GM23338 (cell line): Measurements from ENCODE around the gene SSH2. TPM values are rescaled to one million over a fixed set of nuclear protein-coding genes. Genes with fewer than 3 reads are reported as not detected.

ENCODE experiments used
- ATAC-seq: fragments of 200-7000 bp; cut with Tn5 transposase; 3 replicates; pipeline ENCODE4 v1.9.1; 2020
- DNase-seq: peaks from one replicate; pipeline ENCODE4 v3.0.0-alpha.2; 2015; ENCODE audit warnings: low spot score
- H2AFZ ChIP-seq: fragments of 200-600 bp; sonication (generic); 2 replicates; pipeline ENCODE4 v1.8.0; 2016; ENCODE audit warnings: antibody characterized with exemption, mild to moderate bottlenecking, moderate library complexity
- H3F3A ChIP-seq: fragments of 200-600 bp; sonication (generic); replicated peaks from 2 replicates; pipeline ENCODE4 v1.8.0; 2017; ENCODE audit warnings: antibody characterized with exemption, mixed run types, low read depth
- H3K27ac ChIP-seq: fragments of 200-600 bp; sonication (generic); 2 replicates; pipeline ENCODE4 v1.6.1; 2016; ENCODE audit warnings: low read depth
- H3K27me3 ChIP-seq: fragments of 200-600 bp; sonication (generic); 2 replicates; pipeline ENCODE4 v1.8.0; 2016; ENCODE audit warnings: mild to moderate bottlenecking, mixed run types, moderate library complexity; ENCODE audit not compliant: insufficient read depth
- H3K36me3 ChIP-seq: fragments of 200-600 bp; sonication (generic); 2 replicates; pipeline ENCODE4 v1.8.0; 2016; ENCODE audit warnings: mild to moderate bottlenecking; ENCODE audit not compliant: insufficient read depth
- H3K4me1 ChIP-seq: fragments of 200-600 bp; sonication (generic); 2 replicates; pipeline ENCODE4 v1.8.0; 2016; ENCODE audit warnings: mild to moderate bottlenecking, moderate library complexity; ENCODE audit not compliant: insufficient read depth
- H3K4me2 ChIP-seq: fragments of 200-600 bp; sonication (generic); 2 replicates; pipeline ENCODE4 v1.7.1; 2017; ENCODE audit warnings: mixed run types
- H3K4me3 ChIP-seq: fragments of 200-600 bp; sonication (generic); 2 replicates; pipeline ENCODE4 v1.6.1; 2016; ENCODE audit warnings: mixed run types
- H3K79me2 ChIP-seq: fragments of 200-600 bp; sonication (generic); replicated peaks from 2 replicates; pipeline ENCODE4 v1.8.0; 2017; ENCODE audit warnings: mild to moderate bottlenecking; ENCODE audit not compliant: insufficient read depth
- H3K9me2 ChIP-seq: fragments of 200-600 bp; sonication (generic); 2 replicates; pipeline ENCODE4 v1.8.0; 2017; ENCODE audit not compliant: insufficient read depth
- H4K20me1 ChIP-seq: fragments of 200-600 bp; sonication (generic); replicated peaks from 2 replicates; pipeline ENCODE4 v1.8.0; 2017; ENCODE audit warnings: mild to moderate bottlenecking; ENCODE audit not compliant: insufficient read depth
- H3K27ac Mint-ChIP-seq: 2 replicates; pipeline ENCODE4 v1.8.0; 2020; ENCODE audit warnings: inconsistent platforms, mild to moderate bottlenecking, moderate library complexity, mixed read lengths
- H3K27me3 Mint-ChIP-seq: 3 replicates; pipeline ENCODE4 v1.8.0; 2022; ENCODE audit warnings: low read depth, mild to moderate bottlenecking, moderate library complexity, mixed read lengths, inconsistent platforms; ENCODE audit not compliant: insufficient read depth, poor library complexity
- H3K36me3 Mint-ChIP-seq: 3 replicates; pipeline ENCODE4 v1.8.0; 2021; ENCODE audit warnings: low read depth, mild to moderate bottlenecking, inconsistent platforms, moderate library complexity, mixed read lengths
- H3K4me1 Mint-ChIP-seq: 3 replicates; pipeline ENCODE4 v1.8.0; 2020; ENCODE audit warnings: mild to moderate bottlenecking, inconsistent platforms, mixed read lengths
- H3K4me3 Mint-ChIP-seq: 3 replicates; pipeline ENCODE4 v1.8.0; 2021; ENCODE audit warnings: moderate library complexity, mild to moderate bottlenecking, inconsistent platforms, mixed read lengths
- H3K9me3 Mint-ChIP-seq: 3 replicates; pipeline ENCODE4 v1.8.0; 2020; ENCODE audit warnings: moderate library complexity, mild to moderate bottlenecking, inconsistent platforms, mixed read lengths
- CREB1 ChIP-seq: fragments of 250-450 bp; sonication (Bioruptor Pico); IDR thresholded peaks from 2 replicates; pipeline ENCODE4 v1.5.0; 2020; ENCODE audit warnings: low read depth, mild to moderate bottlenecking, moderate library complexity
- EZH2 ChIP-seq: fragments of 200-600 bp; sonication (generic); IDR thresholded peaks from one replicate; pipeline ENCODE4 v1.8.0; 2017; ENCODE audit warnings: antibody characterized with exemption, mild to moderate bottlenecking, low read depth; ENCODE audit not compliant: unreplicated experiment
- EZH2phosphoT487 ChIP-seq: fragments of 200-600 bp; sonication (generic); IDR thresholded peaks from one replicate; pipeline ENCODE4 v1.8.1; 2018; ENCODE audit warnings: antibody characterized with exemption; ENCODE audit not compliant: unreplicated experiment
- JUNB ChIP-seq: IDR thresholded peaks from one replicate; pipeline ENCODE4 v1.6.1; 2016; ENCODE audit warnings: antibody characterized with exemption; ENCODE audit not compliant: unreplicated experiment
- NANOG ChIP-seq: IDR thresholded peaks from 2 replicates; pipeline ENCODE4 v1.6.1; 2016; ENCODE audit warnings: antibody characterized with exemption, borderline replicate concordance
- POLR2AphosphoS5 ChIP-seq: IDR thresholded peaks from 2 replicates; pipeline ENCODE4 v1.6.1; 2016; ENCODE audit warnings: antibody characterized with exemption, low read depth
- STAT1 ChIP-seq: IDR thresholded peaks from one replicate; pipeline ENCODE4 v1.6.1; 2016; ENCODE audit warnings: antibody characterized with exemption; ENCODE audit not compliant: unreplicated experiment
- ZNF114 ChIP-seq: fragments of 250-450 bp; sonication (Bioruptor Pico); IDR thresholded peaks from 2 replicates; pipeline ENCODE4 v1.5.0; 2020; ENCODE audit warnings: mild to moderate bottlenecking, moderate library complexity
- ZNF331 ChIP-seq: fragments of 250-450 bp; sonication (Bioruptor Pico); IDR thresholded peaks from 2 replicates; pipeline ENCODE4 v1.5.0; 2020; ENCODE audit warnings: low read depth, mild to moderate bottlenecking, moderate library complexity
- polyA plus RNA-seq: library from polyadenylated mRNA; unstranded; fragments of >200 nt; fragmentation: Nextera tagmentation; extraction: Ambion mirVana; gene quantifications from 2 replicates; pipeline ENCODE4 v1.2.1, GENCODE V29; 2016
- total RNA-seq: library from RNA; depleted of rRNA; stranded (reverse); fragments of >200 nt; shearing (Covaris generic); gene quantifications from 2 replicates; pipeline ENCODE4 v1.2.3, GENCODE V29; 2014
- TF ChIP-seq, protein P1 (sequence below): IDR thresholded peaks from 2 replicates; pipeline ENCODE4 v1.6.1; 2016; ENCODE audit warnings: antibody characterized with exemption
- TF ChIP-seq, protein P2 (sequence below): IDR thresholded peaks from one replicate; pipeline ENCODE4 v1.6.1; 2018; ENCODE audit warnings: antibody characterized with exemption; ENCODE audit not compliant: unreplicated experiment
- TF ChIP-seq, protein P3 (sequence below), 2 experiments: fragments of 200-600 bp in 1 of 2; sonication (generic) in 1 of 2; conservative IDR thresholded peaks; 2 replicates each; pipeline versions ENCODE4 v1.5.1 to v1.6.1; 2016 to 2017; ENCODE audit warnings: antibody characterized with exemption in 2 of 2, low read depth in 2 of 2, mild to moderate bottlenecking in 2 of 2, moderate library complexity in 1 of 2
- TF ChIP-seq, protein P4 (sequence below): fragments of 250-450 bp; sonication (Bioruptor Pico); IDR thresholded peaks from 2 replicates; pipeline ENCODE4 v1.5.0; 2020; ENCODE audit warnings: mild to moderate bottlenecking, moderate library complexity

The SSH2 gene
- total and polyA plus RNA-seq, 2 experiments from 2014 or later: 9.9 to 12.1 TPM

DNA sequence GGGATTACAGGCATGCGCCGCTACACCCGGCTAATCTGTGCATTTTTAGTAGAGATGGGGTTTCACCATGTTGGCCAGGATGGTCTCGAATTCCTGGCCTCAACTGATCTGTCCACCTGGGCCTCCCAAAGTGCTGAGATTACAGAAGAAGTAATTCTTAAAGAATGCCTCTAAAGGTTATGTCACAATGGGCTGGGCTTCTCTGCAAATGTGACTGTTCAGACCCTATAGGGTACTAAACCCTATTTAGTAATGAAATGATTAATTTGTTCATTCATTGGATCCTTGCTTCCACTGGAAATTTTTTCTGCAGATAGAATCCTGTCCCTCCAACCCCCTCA lies 198.5 kb downstream of the SSH2 start:
- no peak for ATAC-seq
- no peaks in the 10 kb centered on the region for H3F3A ChIP-seq
- peaks cover 2% of the 10 kb centered on the region; the same call in 1 of the 3 replicates for H3K36me3 Mint-ChIP-seq
- no peak for TF ChIP-seq EZH2
- TF ChIP-seq CREB1 (CRISPR knock-in tag): no peak
- TF ChIP-seq, protein P1, sequence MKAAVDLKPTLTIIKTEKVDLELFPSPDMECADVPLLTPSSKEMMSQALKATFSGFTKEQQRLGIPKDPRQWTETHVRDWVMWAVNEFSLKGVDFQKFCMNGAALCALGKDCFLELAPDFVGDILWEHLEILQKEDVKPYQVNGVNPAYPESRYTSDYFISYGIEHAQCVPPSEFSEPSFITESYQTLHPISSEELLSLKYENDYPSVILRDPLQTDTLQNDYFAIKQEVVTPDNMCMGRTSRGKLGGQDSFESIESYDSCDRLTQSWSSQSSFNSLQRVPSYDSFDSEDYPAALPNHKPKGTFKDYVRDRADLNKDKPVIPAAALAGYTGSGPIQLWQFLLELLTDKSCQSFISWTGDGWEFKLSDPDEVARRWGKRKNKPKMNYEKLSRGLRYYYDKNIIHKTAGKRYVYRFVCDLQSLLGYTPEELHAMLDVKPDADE: no peak
- TF ChIP-seq NANOG: no peak
- TF ChIP-seq, protein P2, sequence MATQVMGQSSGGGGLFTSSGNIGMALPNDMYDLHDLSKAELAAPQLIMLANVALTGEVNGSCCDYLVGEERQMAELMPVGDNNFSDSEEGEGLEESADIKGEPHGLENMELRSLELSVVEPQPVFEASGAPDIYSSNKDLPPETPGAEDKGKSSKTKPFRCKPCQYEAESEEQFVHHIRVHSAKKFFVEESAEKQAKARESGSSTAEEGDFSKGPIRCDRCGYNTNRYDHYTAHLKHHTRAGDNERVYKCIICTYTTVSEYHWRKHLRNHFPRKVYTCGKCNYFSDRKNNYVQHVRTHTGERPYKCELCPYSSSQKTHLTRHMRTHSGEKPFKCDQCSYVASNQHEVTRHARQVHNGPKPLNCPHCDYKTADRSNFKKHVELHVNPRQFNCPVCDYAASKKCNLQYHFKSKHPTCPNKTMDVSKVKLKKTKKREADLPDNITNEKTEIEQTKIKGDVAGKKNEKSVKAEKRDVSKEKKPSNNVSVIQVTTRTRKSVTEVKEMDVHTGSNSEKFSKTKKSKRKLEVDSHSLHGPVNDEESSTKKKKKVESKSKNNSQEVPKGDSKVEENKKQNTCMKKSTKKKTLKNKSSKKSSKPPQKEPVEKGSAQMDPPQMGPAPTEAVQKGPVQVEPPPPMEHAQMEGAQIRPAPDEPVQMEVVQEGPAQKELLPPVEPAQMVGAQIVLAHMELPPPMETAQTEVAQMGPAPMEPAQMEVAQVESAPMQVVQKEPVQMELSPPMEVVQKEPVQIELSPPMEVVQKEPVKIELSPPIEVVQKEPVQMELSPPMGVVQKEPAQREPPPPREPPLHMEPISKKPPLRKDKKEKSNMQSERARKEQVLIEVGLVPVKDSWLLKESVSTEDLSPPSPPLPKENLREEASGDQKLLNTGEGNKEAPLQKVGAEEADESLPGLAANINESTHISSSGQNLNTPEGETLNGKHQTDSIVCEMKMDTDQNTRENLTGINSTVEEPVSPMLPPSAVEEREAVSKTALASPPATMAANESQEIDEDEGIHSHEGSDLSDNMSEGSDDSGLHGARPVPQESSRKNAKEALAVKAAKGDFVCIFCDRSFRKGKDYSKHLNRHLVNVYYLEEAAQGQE: no peak
- TF ChIP-seq, protein P3, sequence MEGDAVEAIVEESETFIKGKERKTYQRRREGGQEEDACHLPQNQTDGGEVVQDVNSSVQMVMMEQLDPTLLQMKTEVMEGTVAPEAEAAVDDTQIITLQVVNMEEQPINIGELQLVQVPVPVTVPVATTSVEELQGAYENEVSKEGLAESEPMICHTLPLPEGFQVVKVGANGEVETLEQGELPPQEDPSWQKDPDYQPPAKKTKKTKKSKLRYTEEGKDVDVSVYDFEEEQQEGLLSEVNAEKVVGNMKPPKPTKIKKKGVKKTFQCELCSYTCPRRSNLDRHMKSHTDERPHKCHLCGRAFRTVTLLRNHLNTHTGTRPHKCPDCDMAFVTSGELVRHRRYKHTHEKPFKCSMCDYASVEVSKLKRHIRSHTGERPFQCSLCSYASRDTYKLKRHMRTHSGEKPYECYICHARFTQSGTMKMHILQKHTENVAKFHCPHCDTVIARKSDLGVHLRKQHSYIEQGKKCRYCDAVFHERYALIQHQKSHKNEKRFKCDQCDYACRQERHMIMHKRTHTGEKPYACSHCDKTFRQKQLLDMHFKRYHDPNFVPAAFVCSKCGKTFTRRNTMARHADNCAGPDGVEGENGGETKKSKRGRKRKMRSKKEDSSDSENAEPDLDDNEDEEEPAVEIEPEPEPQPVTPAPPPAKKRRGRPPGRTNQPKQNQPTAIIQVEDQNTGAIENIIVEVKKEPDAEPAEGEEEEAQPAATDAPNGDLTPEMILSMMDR (conservative IDR thresholded peaks at IDR 0.05; ENCODE audit: low read depth in 2 of 2): no peak
- no peak for TF ChIP-seq ZNF114 (CRISPR knock-in tag)
- TF ChIP-seq STAT1: no peak
- no peak for TF ChIP-seq EZH2phosphoT487
- no peak for TF ChIP-seq POLR2AphosphoS5
- no peak for TF ChIP-seq ZNF331 (CRISPR knock-in tag)
- TF ChIP-seq, protein P4, sequence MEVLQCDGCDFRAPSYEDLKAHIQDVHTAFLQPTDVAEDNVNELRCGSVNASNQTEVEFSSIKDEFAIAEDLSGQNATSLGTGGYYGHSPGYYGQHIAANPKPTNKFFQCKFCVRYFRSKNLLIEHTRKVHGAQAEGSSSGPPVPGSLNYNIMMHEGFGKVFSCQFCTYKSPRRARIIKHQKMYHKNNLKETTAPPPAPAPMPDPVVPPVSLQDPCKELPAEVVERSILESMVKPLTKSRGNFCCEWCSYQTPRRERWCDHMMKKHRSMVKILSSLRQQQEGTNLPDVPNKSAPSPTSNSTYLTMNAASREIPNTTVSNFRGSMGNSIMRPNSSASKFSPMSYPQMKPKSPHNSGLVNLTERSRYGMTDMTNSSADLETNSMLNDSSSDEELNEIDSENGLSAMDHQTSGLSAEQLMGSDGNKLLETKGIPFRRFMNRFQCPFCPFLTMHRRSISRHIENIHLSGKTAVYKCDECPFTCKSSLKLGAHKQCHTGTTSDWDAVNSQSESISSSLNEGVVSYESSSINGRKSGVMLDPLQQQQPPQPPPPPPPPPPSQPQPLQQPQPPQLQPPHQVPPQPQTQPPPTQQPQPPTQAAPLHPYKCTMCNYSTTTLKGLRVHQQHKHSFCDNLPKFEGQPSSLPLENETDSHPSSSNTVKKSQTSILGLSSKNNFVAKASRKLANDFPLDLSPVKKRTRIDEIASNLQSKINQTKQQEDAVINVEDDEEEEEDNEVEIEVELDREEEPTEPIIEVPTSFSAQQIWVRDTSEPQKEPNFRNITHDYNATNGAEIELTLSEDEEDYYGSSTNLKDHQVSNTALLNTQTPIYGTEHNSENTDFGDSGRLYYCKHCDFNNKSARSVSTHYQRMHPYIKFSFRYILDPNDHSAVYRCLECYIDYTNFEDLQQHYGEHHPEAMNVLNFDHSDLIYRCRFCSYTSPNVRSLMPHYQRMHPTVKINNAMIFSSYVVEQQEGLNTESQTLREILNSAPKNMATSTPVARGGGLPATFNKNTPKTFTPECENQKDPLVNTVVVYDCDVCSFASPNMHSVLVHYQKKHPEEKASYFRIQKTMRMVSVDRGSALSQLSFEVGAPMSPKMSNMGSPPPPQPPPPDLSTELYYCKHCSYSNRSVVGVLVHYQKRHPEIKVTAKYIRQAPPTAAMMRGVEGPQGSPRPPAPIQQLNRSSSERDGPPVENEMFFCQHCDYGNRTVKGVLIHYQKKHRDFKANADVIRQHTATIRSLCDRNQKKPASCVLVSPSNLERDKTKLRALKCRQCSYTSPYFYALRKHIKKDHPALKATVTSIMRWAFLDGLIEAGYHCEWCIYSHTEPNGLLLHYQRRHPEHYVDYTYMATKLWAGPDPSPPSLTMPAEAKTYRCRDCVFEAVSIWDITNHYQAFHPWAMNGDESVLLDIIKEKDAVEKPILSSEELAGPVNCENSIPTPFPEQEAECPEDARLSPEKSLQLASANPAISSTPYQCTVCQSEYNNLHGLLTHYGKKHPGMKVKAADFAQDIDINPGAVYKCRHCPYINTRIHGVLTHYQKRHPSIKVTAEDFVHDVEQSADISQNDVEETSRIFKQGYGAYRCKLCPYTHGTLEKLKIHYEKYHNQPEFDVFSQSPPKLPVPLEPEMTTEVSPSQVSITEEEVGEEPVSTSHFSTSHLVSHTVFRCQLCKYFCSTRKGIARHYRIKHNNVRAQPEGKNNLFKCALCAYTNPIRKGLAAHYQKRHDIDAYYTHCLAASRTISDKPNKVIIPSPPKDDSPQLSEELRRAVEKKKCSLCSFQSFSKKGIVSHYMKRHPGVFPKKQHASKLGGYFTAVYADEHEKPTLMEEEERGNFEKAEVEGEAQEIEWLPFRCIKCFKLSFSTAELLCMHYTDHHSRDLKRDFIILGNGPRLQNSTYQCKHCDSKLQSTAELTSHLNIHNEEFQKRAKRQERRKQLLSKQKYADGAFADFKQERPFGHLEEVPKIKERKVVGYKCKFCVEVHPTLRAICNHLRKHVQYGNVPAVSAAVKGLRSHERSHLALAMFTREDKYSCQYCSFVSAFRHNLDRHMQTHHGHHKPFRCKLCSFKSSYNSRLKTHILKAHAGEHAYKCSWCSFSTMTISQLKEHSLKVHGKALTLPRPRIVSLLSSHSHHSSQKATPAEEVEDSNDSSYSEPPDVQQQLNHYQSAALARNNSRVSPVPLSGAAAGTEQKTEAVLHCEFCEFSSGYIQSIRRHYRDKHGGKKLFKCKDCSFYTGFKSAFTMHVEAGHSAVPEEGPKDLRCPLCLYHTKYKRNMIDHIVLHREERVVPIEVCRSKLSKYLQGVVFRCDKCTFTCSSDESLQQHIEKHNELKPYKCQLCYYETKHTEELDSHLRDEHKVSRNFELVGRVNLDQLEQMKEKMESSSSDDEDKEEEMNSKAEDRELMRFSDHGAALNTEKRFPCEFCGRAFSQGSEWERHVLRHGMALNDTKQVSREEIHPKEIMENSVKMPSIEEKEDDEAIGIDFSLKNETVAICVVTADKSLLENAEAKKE: no peak
- no peak for TF ChIP-seq JUNB
- no peaks in the 10 kb centered on the region for H3K9me2 ChIP-seq
- no peak overlapping the region for H3K4me3 ChIP-seq
- peaks cover 8% of the 10 kb centered on the region for H3K4me1 ChIP-seq
- H3K27me3 Mint-ChIP-seq: no peaks in the 10 kb centered on the region
- no peak overlapping the region for H2AFZ ChIP-seq
- H3K27me3 ChIP-seq: no peaks in the 10 kb centered on the region
- H3K4me1 Mint-ChIP-seq: peaks cover 9% of the 10 kb centered on the region
- no peak overlapping the region for H3K27ac ChIP-seq
- no peak overlapping the region for H3K4me3 Mint-ChIP-seq
- H4K20me1 ChIP-seq: no peaks in the 10 kb centered on the region
- DNase-seq: no peak
- no peak overlapping the region for H3K27ac Mint-ChIP-seq
- no peak overlapping the region for H3K4me2 ChIP-seq
- H3K79me2 ChIP-seq: no peaks in the 10 kb centered on the region
- peaks cover 4% of the 10 kb centered on the region; the same call in 2 of the 3 replicates for H3K9me3 Mint-ChIP-seq
- no peaks in the 10 kb centered on the region for H3K36me3 ChIP-seq
